Muscle of arm (tissue), 12 donors: ENCODE data around the gene DNAJB9. TPM values are rescaled to one million over a fixed set of nuclear protein-coding genes. Genes with fewer than 3 reads are reported as not detected.

Experiments
- DNase-seq: peaks from one replicate; pipeline ENCODE4 v3.0.0-alpha.2; 2013
- polyA plus RNA-seq, 12 donors: library from polyadenylated mRNA; unstranded; fragments of 120-200 nt; gene quantifications; one replicate each; pipeline ENCODE4 v1.2.1, GENCODE V29; 2013; ENCODE audit not compliant: insufficient read length in 12 of 12

Gene DNAJB9
- polyA plus RNA-seq, 12 donors = 10.3 to 22.6 (median 18.7) TPM; not detected in 1

GRCh38 chr7:108559253-108559652 is 10.4 kb upstream of the DNAJB9 start:
- no peak for DNase-seq

- no peak for DNase-seq
These were observed 8.5 kb upstream of the DNAJB9 start for GRCh38 chr7:108561047-108561619.

DNA sequence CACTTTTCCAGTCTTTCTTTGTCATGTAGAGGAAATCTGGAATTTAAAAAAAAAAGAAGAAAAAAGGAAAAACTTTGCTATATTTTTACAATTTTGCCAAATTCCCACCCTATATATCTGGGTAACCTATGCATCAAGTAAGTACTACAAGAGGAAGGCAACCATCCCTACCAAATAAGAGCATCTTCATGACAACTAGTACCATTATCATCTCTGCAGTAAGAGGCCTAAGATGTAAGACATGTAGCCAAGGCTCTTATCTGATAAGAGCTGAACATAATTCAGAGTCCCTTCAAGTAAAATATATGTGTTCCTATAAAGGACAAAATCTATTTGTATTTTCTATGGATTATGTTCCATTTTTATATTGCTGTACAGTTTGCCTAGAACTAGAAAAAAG is 3.7 kb upstream of the DNAJB9 start:
- no peak for DNase-seq

GRCh38 chr7:108568801-108569380 is 783 bp upstream of the DNAJB9 start:
- DNase-seq = no peak

- peak; percentile 38 for DNase-seq
These were observed 577 bp downstream of the DNAJB9 start for GRCh38 chr7:108570146-108570755.

- no peak for DNase-seq
These were observed 2.8 kb downstream of the DNAJB9 start for GRCh38 chr7:108572480-108572879.

DNA sequence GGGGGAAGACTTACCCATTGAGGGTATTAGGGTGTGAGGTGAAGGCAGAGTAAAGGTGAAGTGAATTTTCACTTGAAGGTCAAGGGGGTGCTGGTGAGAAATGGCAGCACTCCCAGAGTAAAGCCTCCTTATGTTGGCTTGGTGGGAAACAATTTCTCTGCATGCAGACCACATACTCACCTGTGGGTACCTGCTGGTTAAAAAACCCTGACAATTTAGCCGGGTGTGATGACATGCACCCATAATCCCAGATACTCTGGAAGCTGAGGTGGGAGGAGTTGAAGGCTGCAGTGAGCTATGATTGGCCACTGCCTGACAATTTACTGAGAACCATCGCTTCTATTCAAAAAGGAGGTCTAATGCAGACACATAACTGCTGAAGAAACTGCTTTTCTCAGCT is 5.5 kb downstream of the DNAJB9 start:
- DNase-seq = no peak

DNA sequence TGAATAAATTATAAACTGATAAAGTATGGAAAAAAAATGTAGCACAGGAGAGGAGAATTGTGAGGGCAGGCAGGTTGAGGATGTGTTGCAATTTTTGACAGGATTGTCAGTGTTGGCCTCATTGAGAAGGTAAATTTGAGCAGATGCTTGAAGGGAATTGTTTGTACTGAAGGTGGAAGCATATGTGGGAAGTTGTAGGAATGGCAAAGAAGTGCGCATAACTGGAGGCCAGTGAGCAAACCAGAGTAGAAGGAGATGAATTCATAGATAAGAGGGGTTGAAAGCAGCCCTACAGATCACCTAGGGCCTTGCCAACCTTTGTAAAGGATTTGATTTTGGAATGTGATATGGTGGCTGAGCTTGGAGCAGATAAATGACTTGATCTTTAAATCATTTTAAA is 6.4 kb downstream of the DNAJB9 start:
- no peak for DNase-seq

DNA sequence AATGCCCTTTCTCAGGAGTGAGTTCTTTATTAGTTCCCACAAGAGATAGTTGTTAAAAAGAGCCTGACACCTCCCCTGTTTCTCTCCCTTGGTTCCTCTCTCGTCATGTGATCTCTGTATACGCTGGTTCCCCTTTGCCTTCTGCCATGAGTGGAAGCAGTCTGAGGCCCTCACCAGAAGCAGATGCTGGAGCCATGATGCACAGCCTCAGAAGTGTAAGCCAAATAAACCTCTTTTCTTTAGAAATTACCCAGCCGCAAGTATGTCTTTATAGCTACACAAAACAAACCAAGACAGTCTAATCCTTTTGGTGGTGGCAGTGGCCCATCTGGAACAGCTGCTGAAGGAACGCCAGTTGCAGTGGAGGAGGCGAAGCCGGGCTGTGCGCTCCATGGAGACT is 9.3 kb downstream of the DNAJB9 start:
- no peak for DNase-seq

DNA sequence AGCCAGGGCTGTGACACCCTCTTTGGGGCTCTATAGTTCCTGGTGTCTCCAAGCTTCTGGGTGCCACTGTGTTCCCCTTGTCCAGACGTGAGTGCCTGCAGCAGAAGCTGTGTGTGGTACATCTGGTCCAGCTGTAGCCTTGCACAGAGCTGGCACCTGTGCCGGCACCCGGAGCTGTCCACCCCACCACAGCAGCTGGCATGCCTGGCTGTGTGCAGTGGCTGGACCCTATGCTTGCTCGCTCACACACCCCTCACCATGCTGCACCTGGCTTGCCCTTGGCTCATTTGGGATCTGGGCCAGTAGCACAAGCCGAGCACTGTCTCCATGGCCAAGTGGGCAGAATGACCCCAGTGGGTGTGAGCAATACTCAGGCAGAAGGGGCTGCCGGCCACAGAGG is 10.6 kb downstream of the DNAJB9 start:
- no peak for DNase-seq

DNA sequence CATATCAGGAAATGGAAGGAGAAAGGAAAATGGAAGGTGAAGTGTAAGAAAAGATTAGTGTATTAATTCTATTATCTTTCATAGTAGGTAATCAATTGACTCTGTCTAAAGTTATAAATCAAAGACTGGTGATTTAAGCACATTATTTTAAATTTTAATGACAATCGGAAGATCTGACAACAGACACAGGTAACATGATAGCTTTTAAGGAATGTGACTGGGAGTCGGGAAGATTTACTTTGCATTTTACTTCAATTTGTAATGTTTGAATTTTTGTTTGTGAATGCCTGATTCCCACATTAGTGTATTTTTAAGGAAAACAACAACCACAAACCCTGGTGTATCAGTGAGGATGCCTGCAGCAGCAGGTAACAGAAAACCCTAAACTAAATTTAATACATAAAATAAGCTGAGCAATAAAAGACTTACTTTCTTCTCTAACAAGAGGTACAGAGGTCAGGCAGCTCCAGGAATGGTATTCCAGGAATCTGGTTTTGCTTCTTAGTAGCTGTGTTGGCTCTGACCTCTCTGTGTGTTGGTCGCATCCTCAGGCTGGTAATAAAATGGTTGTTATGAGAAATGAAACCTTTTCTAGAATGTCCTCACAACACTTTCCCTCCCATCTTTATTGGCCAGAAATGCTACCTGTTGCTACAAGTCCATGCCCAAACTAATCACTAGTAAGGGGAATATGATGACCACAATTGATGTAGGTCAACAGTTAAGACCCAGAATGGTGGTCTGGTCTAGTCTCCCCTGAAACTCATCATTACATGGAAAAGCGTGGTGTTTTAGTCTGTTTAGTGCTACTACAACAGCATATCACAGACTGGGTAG is 12.2 kb downstream of the DNAJB9 start:
- DNase-seq = no peak

DNA sequence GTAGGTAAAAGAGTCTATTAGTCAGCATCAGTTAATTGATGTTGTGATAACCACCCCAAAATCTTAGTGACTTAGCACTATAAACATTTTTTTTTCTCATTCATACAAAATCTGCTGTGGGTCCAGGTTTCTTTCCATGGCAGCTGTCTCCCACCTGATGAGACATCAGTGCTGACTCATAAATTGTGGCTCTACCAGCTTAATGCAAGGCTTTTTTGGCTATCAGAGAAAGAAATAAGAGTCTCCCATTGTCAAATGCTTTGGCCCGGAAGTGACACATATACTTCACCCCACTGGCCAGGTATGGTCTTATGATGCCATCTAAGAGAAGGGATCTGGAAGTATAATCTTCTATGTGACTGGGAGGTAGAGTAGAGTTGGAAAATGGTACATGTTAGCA is 14.5 kb downstream of the DNAJB9 start:
- DNase-seq = no peak

GRCh38 chr7:108585843-108586242 is 16.2 kb downstream of the DNAJB9 start:
- DNase-seq = no peak

DNA sequence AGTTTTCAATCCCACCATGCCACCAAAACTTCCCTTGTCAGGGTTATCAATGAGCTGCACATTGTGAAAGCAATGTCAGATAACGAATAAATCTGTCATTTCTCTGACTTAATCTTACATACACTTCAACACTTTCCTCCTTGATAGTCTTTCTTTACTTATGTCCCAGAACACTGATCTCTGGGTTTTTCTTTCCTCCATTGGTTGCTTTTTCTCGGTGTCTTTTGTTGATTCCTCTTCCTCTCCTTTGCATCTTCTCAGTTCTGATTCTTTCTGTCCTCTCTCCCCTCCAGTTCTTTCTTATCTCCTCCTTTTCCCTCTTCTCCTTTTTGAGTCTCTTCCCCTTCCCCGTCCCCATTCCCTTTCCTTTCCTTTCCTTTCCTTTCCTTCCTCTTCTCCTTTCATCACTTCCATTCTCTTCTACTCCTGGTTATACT is 16.6 kb downstream of the DNAJB9 start:
- DNase-seq = no peak

GRCh38 chr7:108589199-108589598 is 19.5 kb downstream of the DNAJB9 start:
- DNase-seq = no peak

GRCh38 chr7:108589874-108590273 is 20.2 kb downstream of the DNAJB9 start:
- no peak for DNase-seq

DNA sequence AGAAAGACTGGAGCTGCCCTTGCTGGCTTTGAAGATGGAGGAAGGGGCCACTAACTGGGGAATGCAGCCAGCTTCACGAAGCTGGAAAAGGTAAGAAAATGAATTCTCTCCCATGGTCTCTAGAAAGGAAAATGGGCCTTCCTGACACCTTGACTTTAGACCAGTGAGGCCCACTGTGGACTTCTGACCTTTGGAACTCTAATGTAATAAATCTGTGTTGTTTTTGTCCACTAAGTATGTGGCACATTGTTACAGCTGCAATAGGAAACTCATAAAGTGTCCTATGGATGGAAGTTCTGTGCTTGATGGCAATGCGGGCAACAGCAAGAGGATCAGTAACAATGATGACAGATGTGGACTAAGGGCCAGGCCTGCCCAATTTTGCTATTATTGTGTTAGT is 20.9 kb downstream of the DNAJB9 start:
- no peak for DNase-seq

GRCh38 chr7:108592646-108593201 is 23.1 kb downstream of the DNAJB9 start:
- peak; percentile 8 for DNase-seq

DNA sequence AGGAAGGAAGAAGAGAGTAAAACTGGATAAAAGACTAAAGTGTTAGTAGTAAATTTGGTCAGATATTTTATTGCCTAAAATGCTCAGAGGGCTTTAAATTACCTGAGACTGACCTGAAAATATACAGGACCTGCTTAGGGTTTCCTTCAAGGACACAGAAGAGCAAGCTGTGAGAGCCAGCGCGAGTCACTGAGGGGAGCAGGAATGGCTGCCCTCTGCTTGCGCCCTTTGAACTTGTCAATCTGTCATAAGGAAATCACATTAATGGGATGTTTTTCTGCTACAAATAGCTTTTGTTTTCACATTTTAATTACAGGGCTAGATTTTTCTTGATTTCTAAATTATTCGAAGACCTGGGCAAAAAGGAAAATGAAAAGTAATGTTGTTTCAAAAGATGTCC is 26.9 kb downstream of the DNAJB9 start:
- no peak for DNase-seq

DNA sequence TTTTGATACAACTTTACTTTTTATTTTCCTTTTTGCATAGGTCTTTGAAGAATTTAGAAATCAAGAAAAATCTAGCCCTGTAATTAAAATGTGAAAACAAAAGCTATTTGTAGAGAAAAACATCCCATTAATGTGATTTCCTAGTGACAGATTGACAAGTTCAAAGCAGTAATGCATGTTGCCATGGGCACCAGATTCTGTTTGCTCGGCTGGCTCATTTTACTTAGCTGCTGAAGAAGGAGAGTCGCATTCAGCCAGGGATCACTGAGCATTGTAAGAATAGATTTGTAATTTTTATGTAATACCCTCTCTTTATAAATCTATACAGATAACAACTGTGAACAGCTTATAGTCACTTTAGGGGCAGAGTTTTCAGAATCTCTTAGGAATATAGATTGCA is 28.5 kb downstream of the DNAJB9 start:
- no peak for DNase-seq

GRCh38 chr7:108598914-108599580 is 29.4 kb downstream of the DNAJB9 start:
- no peak for DNase-seq

DNA sequence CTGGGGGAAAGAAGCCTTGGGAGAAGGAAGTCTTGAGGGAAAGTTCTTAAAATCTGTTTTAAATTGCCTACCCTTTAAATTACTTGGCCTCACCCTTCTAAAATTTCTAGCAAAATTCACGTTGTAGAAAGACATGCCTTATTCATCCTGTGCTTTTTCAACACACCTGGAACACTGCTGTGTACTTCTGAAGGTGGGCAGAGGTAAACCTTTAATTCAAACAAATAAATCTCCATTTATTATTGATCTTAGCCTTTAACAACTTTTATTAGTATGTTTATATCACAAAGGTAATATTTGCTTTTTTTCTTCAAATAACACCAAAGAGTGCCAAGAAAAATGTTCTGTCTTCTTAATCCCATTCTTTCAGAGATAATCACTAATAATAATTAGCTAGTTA is 30.7 kb downstream of the DNAJB9 start:
- no peak for DNase-seq
